Suppressor macrophage treated with lipopolysaccharide for 1 hour (primary cell): ENCODE measurements around the gene SLAIN1.
"Not testable (repeated sequence)": the region's sequence is repeated elsewhere in the genome, so short reads cannot be mapped to it uniquely, and the experiment has no call there.

Experiments used
- DNase-seq, 3 donors: peaks; one replicate each; pipeline ENCODE4 v3.0.0-alpha.2; 2020 to 2022

The SLAIN1 gene

DNA sequence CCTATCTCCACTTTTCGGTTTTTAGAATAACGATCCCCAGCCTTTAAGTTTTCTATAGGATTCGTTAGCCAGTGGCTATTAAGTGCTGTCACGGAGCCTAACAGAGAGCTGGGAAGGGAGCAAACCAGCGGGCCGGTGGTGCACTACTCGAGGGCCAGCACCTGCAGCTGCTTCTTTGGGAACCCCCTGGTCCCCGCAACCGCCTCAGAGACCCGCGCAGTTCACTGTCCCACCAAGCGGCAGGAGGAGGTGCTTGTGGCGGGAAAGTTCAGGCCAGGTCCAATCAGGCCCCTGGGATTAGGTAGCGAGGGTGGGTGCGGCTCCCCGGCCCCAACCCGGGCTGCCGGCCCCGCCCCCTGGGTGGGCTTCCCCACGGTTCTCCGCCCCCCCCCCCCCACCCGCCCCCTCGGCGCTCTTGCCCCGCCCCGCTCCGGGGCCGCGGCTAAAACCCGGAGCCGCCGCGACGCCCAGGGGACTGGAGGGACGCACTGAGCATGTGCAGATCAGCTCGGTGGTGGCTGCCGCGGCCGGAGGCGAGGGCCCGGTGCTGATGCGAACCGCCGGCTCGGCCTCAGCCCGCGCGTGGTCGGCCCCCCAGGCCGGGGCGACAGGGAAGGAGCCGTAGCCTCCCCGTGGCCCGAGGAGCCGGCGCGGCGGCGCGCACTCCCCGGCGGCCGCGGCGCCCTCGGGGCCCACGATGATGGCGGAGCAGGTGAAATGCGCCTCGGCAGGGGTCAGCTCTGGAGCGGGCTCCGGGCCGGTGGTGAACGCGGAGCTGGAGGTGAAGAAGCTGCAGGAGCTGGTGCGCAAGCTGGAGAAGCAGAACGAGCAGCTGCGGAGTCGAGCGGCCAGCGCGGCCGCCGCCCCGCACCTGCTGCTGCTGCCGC lies at the start of gene SLAIN1:
Gene SLAIN1, plus strand, starts transcription at position 471 of the 887 bp plus-strand sequence. Its CDS starts 227 bp downstream, at position 698.
- DNase-seq, result peak; percentile 69 to 86 (median 71)

GRCh38 chr13:77650409-77650808 lies 47.1 kb upstream of the SLAIN1 start:
- no peak for DNase-seq

GRCh38 chr13:77653301-77653700 lies 44.2 kb upstream of the SLAIN1 start:
- DNase-seq, result no peak

DNA sequence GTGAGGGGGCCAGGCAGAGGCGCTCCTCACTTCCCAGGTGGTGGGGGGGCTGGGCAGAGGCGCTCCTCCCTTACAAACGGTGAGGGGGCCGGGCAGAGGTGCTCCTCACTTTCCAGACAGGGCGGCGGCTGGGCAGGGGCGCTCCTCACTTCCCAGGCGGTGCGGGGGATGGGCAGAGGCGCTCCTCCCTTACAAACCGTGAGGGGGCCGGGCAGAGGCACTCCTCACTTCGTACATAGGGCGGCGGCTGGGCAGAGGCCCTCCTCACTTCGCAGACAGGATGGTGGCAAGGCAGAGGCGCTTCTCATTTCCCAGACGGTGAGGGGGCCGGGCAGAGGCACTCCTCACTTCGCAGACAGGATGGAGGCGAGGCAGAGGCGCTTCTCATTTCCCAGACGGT lies 37.5 kb upstream of the SLAIN1 start:
- not testable (repeated sequence) for DNase-seq

- DNase-seq, result no peak
Observed at GRCh38 chr13:77660841-77661250, 36.6 kb upstream of the SLAIN1 start.

DNA sequence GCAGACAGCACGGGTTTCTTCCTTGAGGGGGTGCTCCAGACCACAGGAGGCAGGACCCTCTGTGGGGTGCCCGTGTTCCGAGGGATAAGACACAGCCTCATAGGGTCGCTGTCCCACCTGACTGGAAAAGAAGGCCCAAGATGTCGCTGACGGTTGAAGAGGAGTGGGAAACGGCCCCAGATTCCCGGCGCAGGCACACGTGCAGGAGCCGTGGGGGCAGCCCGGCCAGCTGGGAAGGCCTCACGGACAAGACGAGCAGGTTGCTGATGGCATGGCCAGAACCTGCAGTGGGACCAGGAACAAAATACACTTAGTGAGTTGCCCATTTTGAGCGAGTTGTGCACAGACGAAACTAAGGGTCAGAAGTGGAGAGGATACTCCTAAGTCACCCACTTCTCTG lies 35.2 kb upstream of the SLAIN1 start:
- DNase-seq, result not testable (repeated sequence)

- DNase-seq, result not testable (repeated sequence)
Observed at GRCh38 chr13:77662831-77663230, 34.7 kb upstream of the SLAIN1 start.

GRCh38 chr13:77674852-77675251 lies 22.6 kb upstream of the SLAIN1 start:
- DNase-seq, result no peak

GRCh38 chr13:77678691-77679235 lies 18.7 kb upstream of the SLAIN1 start:
- DNase-seq, result no peak

GRCh38 chr13:77687799-77688198 lies 9.7 kb upstream of the SLAIN1 start:
- no peak for DNase-seq

DNA sequence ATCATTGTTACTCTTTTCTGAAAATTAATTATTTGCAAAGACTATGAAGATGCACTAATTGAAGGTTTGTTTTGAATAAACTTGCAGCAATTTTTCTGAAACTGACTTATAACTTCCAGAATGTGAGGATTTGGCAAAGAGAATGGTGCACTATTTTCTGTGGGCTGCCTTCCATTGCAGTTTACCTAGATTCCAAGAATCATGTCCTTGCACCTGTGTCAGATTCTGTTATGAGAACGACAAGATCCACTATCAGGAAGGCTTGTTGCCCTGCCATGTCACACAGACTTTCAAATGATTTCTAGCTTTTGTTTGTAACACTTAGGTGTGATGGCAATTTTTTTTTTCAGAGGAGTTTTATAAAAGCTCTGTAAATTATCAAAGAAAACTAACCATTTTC lies 5.6 kb upstream of the SLAIN1 start:
- no peak for DNase-seq

- no peak for DNase-seq
Observed at GRCh38 chr13:77692746-77693448, 4.6 kb upstream of the SLAIN1 start.

- no peak for DNase-seq
Observed at GRCh38 chr13:77693449-77693940, 4.0 kb upstream of the SLAIN1 start.

DNA sequence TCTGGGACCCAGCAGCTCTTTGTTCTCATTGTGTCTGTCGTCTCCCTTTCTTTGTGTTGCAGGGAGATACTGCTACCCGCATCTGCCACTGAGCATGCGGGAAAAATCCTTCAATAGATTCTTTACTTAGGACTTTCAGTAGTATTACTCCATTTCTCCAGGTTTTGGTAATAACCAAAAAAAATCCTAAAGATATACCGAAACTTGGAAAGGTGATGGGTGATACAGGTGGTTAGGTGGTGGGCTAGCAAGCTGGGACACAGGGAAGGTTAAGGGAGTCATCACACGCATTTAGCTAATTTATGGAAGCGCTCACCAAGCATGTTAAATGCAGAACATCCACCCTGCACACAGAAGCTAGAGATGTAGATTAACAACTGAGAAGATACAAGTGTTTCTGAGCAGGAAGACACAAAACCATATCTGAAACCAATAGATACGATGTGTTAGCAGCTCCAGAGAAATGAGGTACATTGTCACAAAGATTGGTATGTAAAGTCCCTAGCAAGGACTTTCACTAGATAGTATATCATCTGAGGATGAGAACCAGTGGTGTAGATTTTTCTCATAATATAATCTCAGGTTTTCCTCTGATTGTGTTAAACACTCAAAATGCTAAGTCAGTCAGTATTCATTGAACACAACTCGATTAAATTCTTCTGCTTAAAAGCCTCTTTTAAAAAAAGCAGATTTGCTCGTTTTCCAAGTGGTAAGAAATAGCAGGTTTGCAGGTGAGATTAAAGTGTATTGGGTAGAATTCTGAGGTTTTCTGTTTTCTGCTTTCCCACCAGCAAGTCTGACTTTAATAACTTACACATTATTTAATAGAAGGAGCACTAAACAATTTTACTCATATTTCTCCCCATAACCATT lies 1.2 kb upstream of the SLAIN1 start:
- DNase-seq, result peak in 1 of 3 donors; percentile 5

GRCh38 chr13:77696879-77697216 lies 639 bp upstream of the SLAIN1 start:
- no peak for DNase-seq

GRCh38 chr13:77698201-77699058 lies 943 bp downstream of the SLAIN1 start:
- peak; percentile 50 to 64 (median 54) for DNase-seq

- DNase-seq, result peak in 1 of 3 donors; percentile 15
Observed at GRCh38 chr13:77699059-77699680, 1.7 kb downstream of the SLAIN1 start.

GRCh38 chr13:77701305-77701704 lies 3.8 kb downstream of the SLAIN1 start:
- peak in 1 of 3 donors; percentile 5 for DNase-seq

GRCh38 chr13:77702366-77702765 lies 4.9 kb downstream of the SLAIN1 start:
- DNase-seq, result no peak

DNA sequence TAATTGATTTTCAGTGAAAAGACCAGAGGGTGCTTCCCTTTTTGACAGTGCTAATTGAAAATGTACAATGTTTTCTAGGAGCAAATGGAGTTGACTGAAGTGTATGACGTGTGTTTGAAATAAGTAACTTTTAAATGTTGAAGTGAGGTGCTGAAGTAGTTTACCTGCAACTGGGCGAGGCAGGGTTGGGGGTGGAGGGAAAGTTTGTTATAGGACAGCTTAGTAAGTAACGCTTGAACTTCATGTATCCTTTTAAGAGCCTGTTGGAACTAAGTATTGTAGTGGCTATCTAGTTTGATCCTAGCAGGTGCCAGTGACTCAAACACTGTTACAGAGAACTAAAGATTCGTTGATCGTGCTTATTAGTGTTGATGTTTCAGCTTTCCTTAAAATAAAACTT lies 5.9 kb downstream of the SLAIN1 start:
- DNase-seq, result no peak

GRCh38 chr13:77714119-77714755 lies 16.8 kb downstream of the SLAIN1 start:
- DNase-seq, result no peak
